Measurements from ENCODE around the gene OR4D6. TPM values are rescaled to one million over a fixed set of nuclear protein-coding genes. Genes with fewer than 3 reads are reported as not detected.

Gene OR4D6
- total RNA-seq (not detected), polyA plus RNA-seq (ENCODE audit: insufficient read length in 2 of 2) (not detected)
- long read RNA-seq, donor 1, result 0 reads
- long read RNA-seq, donor 2, result 0 reads
- long read RNA-seq, donor 3, result 0 reads
- long read RNA-seq, donor 4, result 0 reads

DNA sequence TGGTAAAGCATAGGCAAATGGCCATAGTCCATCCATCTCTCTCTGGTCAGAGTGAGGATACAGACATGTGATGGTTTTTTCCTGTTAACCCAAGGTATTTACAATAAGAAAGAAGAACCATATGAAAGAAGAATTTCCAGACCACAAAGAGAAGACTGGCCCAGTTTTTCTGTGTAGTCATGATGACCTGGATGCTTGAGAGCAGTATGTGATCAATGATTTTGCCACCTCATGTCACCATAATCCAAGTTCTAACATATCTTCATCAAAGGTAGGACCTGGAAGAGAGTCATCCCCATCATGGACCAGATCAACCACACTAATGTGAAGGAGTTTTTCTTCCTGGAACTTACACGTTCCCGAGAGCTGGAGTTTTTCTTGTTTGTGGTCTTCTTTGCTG is at the start of gene OR4D6:
Gene OR4D6, plus strand, starts transcription at position 301 of the 400 bp plus-strand sequence. Its CDS starts 0 bp downstream, at position 301.
- Histone ChIP-seq H3K27me3 (ENCODE audit: control insufficient read depth, insufficient read depth, low read length) (no peaks in the 10 kb centered on the region), H3K36me3 (ENCODE audit: control insufficient read depth, insufficient read depth, low read length) (no peaks in the 10 kb centered on the region), H3K4me1 (ENCODE audit: control insufficient read depth, insufficient read depth, low read length) (no peaks in the 10 kb centered on the region), H3K9me3 (ENCODE audit: control insufficient read depth, insufficient read depth, low read length) (no peaks in the 10 kb centered on the region), H3K4me3 (ENCODE audit: low read depth, low read length) (no peak within 1 kb of the TSS), H3K27ac (ENCODE audit: low read depth, low read length) (no peak within 1 kb of the TSS)
- WGBS (ENCODE audit: insufficient coverage), result no CpG with 5 or more reads among the region's 2 CpGs
- DNase-seq (ENCODE audit: low read depth in 4 of 6, low spot score in 6 of 6), result no peak

DNA sequence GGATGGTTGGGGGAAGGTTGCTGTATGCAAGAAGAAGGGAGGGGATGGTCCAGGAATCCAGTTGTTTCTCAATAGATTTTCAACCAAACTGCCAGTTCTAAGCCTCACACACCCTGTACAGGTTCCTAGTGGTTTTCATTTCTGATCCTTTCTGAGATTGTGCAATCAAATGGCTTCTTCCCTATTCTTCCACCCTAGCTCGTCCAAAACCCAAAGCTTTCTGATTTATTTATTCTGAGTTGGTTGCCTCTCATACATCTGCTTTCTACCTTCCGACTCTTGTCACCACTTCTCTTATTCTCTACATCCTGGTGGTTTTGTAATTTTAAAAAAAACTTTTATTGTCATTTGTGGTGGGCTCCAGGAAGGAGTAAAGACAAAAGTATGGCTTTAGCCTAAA is 43.1 kb upstream of the OR4D6 start:
- WGBS (ENCODE audit: insufficient coverage), result 100% methylated on average over 1 of the region's 2 CpGs

GRCh38 chr11:59415111-59415510 is 41.6 kb upstream of the OR4D6 start:
- Histone ChIP-seq H3K36me3 (ENCODE audit: control insufficient read depth, insufficient read depth, low read length) (no peaks in the 10 kb centered on the region), H3K27me3 (ENCODE audit: control insufficient read depth, insufficient read depth, low read length) (no peaks in the 10 kb centered on the region), H3K4me1 (ENCODE audit: control insufficient read depth, insufficient read depth, low read length) (no peaks in the 10 kb centered on the region), H3K9me3 (ENCODE audit: control insufficient read depth, insufficient read depth, low read length) (no peaks in the 10 kb centered on the region), H3K27ac (ENCODE audit: low read depth, low read length) (no peak overlapping the region), H3K4me3 (ENCODE audit: low read depth, low read length) (no peak overlapping the region)
- WGBS (ENCODE audit: insufficient coverage), result no CpG with 5 or more reads among the region's 1 CpG
- DNase-seq (ENCODE audit: low read depth in 4 of 6, low spot score in 6 of 6), result no peak

More for the DNA sequence above, 43.1 kb upstream of the OR4D6 start:
- Histone ChIP-seq H3K4me1 (ENCODE audit: control insufficient read depth, insufficient read depth, low read length) (no peaks in the 10 kb centered on the region), H3K36me3 (ENCODE audit: control insufficient read depth, insufficient read depth, low read length) (no peaks in the 10 kb centered on the region), H3K27ac (ENCODE audit: low read depth, low read length) (no peak overlapping the region), H3K27me3 (ENCODE audit: control insufficient read depth, insufficient read depth, low read length) (no peaks in the 10 kb centered on the region), H3K4me3 (ENCODE audit: low read depth, low read length) (no peak overlapping the region), H3K9me3 (ENCODE audit: control insufficient read depth, insufficient read depth, low read length) (no peaks in the 10 kb centered on the region)
- DNase-seq (ENCODE audit: low read depth in 4 of 6, low spot score in 6 of 6), result no peak

- no CpG with 5 or more reads among the region's 5 CpGs for WGBS (ENCODE audit: insufficient coverage)
- Histone ChIP-seq H3K4me3 (ENCODE audit: low read depth, low read length) (no peak overlapping the region), H3K27me3 (ENCODE audit: control insufficient read depth, insufficient read depth, low read length) (no peaks in the 10 kb centered on the region), H3K36me3 (ENCODE audit: control insufficient read depth, insufficient read depth, low read length) (no peaks in the 10 kb centered on the region), H3K27ac (ENCODE audit: low read depth, low read length) (no peak overlapping the region), H3K9me3 (ENCODE audit: control insufficient read depth, insufficient read depth, low read length) (no peaks in the 10 kb centered on the region), H3K4me1 (ENCODE audit: control insufficient read depth, insufficient read depth, low read length) (no peaks in the 10 kb centered on the region)
- peak in 2 of 6 donors; percentile 8 to 28 for DNase-seq (ENCODE audit: low read depth in 4 of 6, low spot score in 6 of 6)
These were observed 40.1 kb upstream of the OR4D6 start for GRCh38 chr11:59416613-59417012.

GRCh38 chr11:59417023-59417422 is 39.7 kb upstream of the OR4D6 start:
- Histone ChIP-seq H3K27me3 (ENCODE audit: control insufficient read depth, insufficient read depth, low read length) (no peaks in the 10 kb centered on the region), H3K4me3 (ENCODE audit: low read depth, low read length) (no peak overlapping the region), H3K4me1 (ENCODE audit: control insufficient read depth, insufficient read depth, low read length) (no peaks in the 10 kb centered on the region), H3K9me3 (ENCODE audit: control insufficient read depth, insufficient read depth, low read length) (no peaks in the 10 kb centered on the region), H3K27ac (ENCODE audit: low read depth, low read length) (no peak overlapping the region), H3K36me3 (ENCODE audit: control insufficient read depth, insufficient read depth, low read length) (no peaks in the 10 kb centered on the region)
- DNase-seq (ENCODE audit: low read depth in 4 of 6, low spot score in 6 of 6), result peak in 1 of 6 donors; percentile 40
- WGBS (ENCODE audit: insufficient coverage), result 67% methylated on average over 3 of the region's 5 CpGs

- H3K4me3 ChIP-seq (ENCODE audit: low read depth, low read length), result no peak overlapping the region
- no peaks in the 10 kb centered on the region for H3K36me3 ChIP-seq (ENCODE audit: control insufficient read depth, insufficient read depth, low read length)
- no peak overlapping the region for H3K27ac ChIP-seq (ENCODE audit: low read depth, low read length)
- WGBS (ENCODE audit: insufficient coverage), result no CpG with 5 or more reads among the region's 2 CpGs
- DNase-seq (ENCODE audit: low read depth in 4 of 6, low spot score in 6 of 6), result peak in 3 of 6 donors; percentile 32 to 93 (median 79)
- H3K9me3 ChIP-seq (ENCODE audit: control insufficient read depth, insufficient read depth, low read length), result no peaks in the 10 kb centered on the region
- H3K27me3 ChIP-seq (ENCODE audit: control insufficient read depth, insufficient read depth, low read length), result no peaks in the 10 kb centered on the region
- no peaks in the 10 kb centered on the region for H3K4me1 ChIP-seq (ENCODE audit: control insufficient read depth, insufficient read depth, low read length)
These were observed 38.6 kb upstream of the OR4D6 start for GRCh38 chr11:59418156-59418555.

DNA sequence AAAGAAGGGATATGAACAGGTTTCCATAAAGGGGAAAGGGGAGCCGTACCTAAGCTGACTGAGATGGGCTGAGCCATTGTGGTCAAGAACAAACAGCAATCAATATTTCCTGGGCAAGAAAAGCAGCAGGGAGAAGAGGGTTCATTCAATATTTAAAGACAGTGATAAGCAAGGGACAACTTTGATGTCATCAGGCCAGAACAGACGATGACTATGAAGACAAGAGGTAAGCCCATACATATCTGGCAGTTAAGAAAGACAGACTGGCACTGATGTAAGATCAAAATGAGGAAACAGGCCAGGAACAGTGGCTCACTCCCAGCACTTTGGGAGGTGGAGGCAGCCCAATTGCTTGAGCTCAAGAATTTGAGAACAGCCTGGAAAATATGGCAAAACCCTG is 32.9 kb upstream of the OR4D6 start:
- no peak overlapping the region for H3K27ac ChIP-seq (ENCODE audit: low read depth, low read length)
- H3K9me3 ChIP-seq (ENCODE audit: control insufficient read depth, insufficient read depth, low read length), result no peaks in the 10 kb centered on the region
- no peaks in the 10 kb centered on the region for H3K36me3 ChIP-seq (ENCODE audit: control insufficient read depth, insufficient read depth, low read length)
- no peaks in the 10 kb centered on the region for H3K4me1 ChIP-seq (ENCODE audit: control insufficient read depth, insufficient read depth, low read length)
- 91% methylated on average over 2 of the region's 2 CpGs for WGBS (ENCODE audit: insufficient coverage)
- H3K4me3 ChIP-seq (ENCODE audit: low read depth, low read length), result no peak overlapping the region
- DNase-seq (ENCODE audit: low read depth in 4 of 6, low spot score in 6 of 6), result no peak
- H3K27me3 ChIP-seq (ENCODE audit: control insufficient read depth, insufficient read depth, low read length), result no peaks in the 10 kb centered on the region

GRCh38 chr11:59425131-59425530 is 31.6 kb upstream of the OR4D6 start:
- 85% methylated on average over 4 of the region's 4 CpGs for WGBS (ENCODE audit: insufficient coverage)
- no peaks in the 10 kb centered on the region for H3K9me3 ChIP-seq (ENCODE audit: control insufficient read depth, insufficient read depth, low read length)
- no peaks in the 10 kb centered on the region for H3K4me1 ChIP-seq (ENCODE audit: control insufficient read depth, insufficient read depth, low read length)
- no peak overlapping the region for H3K4me3 ChIP-seq (ENCODE audit: low read depth, low read length)
- no peaks in the 10 kb centered on the region for H3K36me3 ChIP-seq (ENCODE audit: control insufficient read depth, insufficient read depth, low read length)
- H3K27ac ChIP-seq (ENCODE audit: low read depth, low read length), result no peak overlapping the region
- H3K27me3 ChIP-seq (ENCODE audit: control insufficient read depth, insufficient read depth, low read length), result no peaks in the 10 kb centered on the region
- no peak for DNase-seq (ENCODE audit: low read depth in 4 of 6, low spot score in 6 of 6)

GRCh38 chr11:59426361-59427067 is 30.2 kb upstream of the OR4D6 start, which contains the start of gene OR5A2:
Gene OR5A2 (minus strand): TSS chr11:59426413. CDS start chr11:59422953, 3,460 bp downstream.
- Histone ChIP-seq H3K36me3 (ENCODE audit: control insufficient read depth, insufficient read depth, low read length) (no peaks in the 10 kb centered on the region), H3K27ac (ENCODE audit: low read depth, low read length) (no peak within 1 kb of the TSS), H3K9me3 (ENCODE audit: control insufficient read depth, insufficient read depth, low read length) (no peaks in the 10 kb centered on the region), H3K4me3 (ENCODE audit: low read depth, low read length) (no peak within 1 kb of the TSS), H3K27me3 (ENCODE audit: control insufficient read depth, insufficient read depth, low read length) (no peaks in the 10 kb centered on the region), H3K4me1 (ENCODE audit: control insufficient read depth, insufficient read depth, low read length) (no peaks in the 10 kb centered on the region)
- DNase-seq (ENCODE audit: low read depth in 4 of 6, low spot score in 6 of 6), result peak in 2 of 6 donors; percentile 36 to 48
- 24% methylated on average over 2 of the region's 5 CpGs for WGBS (ENCODE audit: insufficient coverage)

GRCh38 chr11:59427068-59427382 is 29.7 kb upstream of the OR4D6 start:
- H3K9me3 ChIP-seq (ENCODE audit: control insufficient read depth, insufficient read depth, low read length), result no peaks in the 10 kb centered on the region
- H3K4me3 ChIP-seq (ENCODE audit: low read depth, low read length), result no peak overlapping the region
- no peak for DNase-seq (ENCODE audit: low read depth in 4 of 6, low spot score in 6 of 6)
- no peak overlapping the region for H3K27ac ChIP-seq (ENCODE audit: low read depth, low read length)
- no peaks in the 10 kb centered on the region for H3K27me3 ChIP-seq (ENCODE audit: control insufficient read depth, insufficient read depth, low read length)
- H3K4me1 ChIP-seq (ENCODE audit: control insufficient read depth, insufficient read depth, low read length), result no peaks in the 10 kb centered on the region
- no peaks in the 10 kb centered on the region for H3K36me3 ChIP-seq (ENCODE audit: control insufficient read depth, insufficient read depth, low read length)

All from spinal cord (tissue), 10 donors.